NB4 (cell line): ENCODE results near the gene COPS7A.
A peak's percentile ranks its signal among the peaks of the same experiment; 100 is the strongest.

ENCODE experiments used
- DNase-seq: peaks from one replicate; pipeline ENCODE4 v3.0.0; 2010; ENCODE audit warnings: low read depth
- H3K4me3 ChIP-seq: one replicate; pipeline ENCODE4 v1.5.1; 2011; ENCODE audit warnings: mild to moderate bottlenecking, low read depth, low read length, moderate library complexity
- CTCF ChIP-seq: IDR thresholded peaks from one replicate; pipeline ENCODE4 v1.5.1; 2012; ENCODE audit warnings: low read depth, low read length
- MAX ChIP-seq: IDR thresholded peaks from 2 replicates; pipeline ENCODE4 v1.6.1; 2011; ENCODE audit warnings: low read depth, low read length
- MYC ChIP-seq: IDR thresholded peaks from 2 replicates; pipeline ENCODE4 v1.6.1; 2011; ENCODE audit warnings: low read depth, low read length
- POLR2A ChIP-seq: IDR thresholded peaks from 2 replicates; pipeline ENCODE4 v1.6.1; 2011; ENCODE audit warnings: mild to moderate bottlenecking; ENCODE audit not compliant: insufficient read length; ENCODE audit errors: extremely low read depth

Gene COPS7A

GRCh38 chr12:6770600-6770999 is 46.8 kb downstream of the COPS7A start:
- TF ChIP-seq CTCF (no peak), MYC (no peak), POLR2A (no peak), MAX (no peak)
- DNase-seq: no peak
- no peak overlapping the region for H3K4me3 ChIP-seq

- H3K4me3 ChIP-seq: no peak overlapping the region
- no peak for TF ChIP-seq CTCF
- no peak for TF ChIP-seq MAX
- TF ChIP-seq MYC: no peak
- no peak for TF ChIP-seq POLR2A
- DNase-seq: peak; percentile 53
Observed at GRCh38 chr12:6771091-6771495, 47.2 kb downstream of the COPS7A start.

GRCh38 chr12:6771509-6772330 is 47.9 kb downstream of the COPS7A start:
- no peak for TF ChIP-seq MYC
- TF ChIP-seq CTCF: no peak
- no peak for TF ChIP-seq POLR2A
- TF ChIP-seq MAX: no peak
- no peak for DNase-seq
- no peak overlapping the region for H3K4me3 ChIP-seq

GRCh38 chr12:6772331-6772695 is 48.5 kb downstream of the COPS7A start, which contains the start of gene LAG3:
Gene LAG3, plus strand, starts transcription at chr12:6772520. Its CDS starts 333 bp downstream, at chr12:6772853.
- TF ChIP-seq POLR2A (no peak), MYC (no peak), CTCF (no peak), MAX (no peak)
- no peak for DNase-seq
- H3K4me3 ChIP-seq: no peak within 1 kb of the TSS

- H3K4me3 ChIP-seq: no peak overlapping the region
- DNase-seq: no peak
- TF ChIP-seq POLR2A (no peak), MAX (no peak), MYC (no peak), CTCF (no peak)
Observed at GRCh38 chr12:6772726-6773589, 49.1 kb downstream of the COPS7A start.
